ENCODE data around the gene SLA2.
"Not testable (repeated sequence)": the region's sequence is repeated elsewhere in the genome, so short reads cannot be mapped to it uniquely, and the experiment has no call there.

The SLA2 gene

DNA sequence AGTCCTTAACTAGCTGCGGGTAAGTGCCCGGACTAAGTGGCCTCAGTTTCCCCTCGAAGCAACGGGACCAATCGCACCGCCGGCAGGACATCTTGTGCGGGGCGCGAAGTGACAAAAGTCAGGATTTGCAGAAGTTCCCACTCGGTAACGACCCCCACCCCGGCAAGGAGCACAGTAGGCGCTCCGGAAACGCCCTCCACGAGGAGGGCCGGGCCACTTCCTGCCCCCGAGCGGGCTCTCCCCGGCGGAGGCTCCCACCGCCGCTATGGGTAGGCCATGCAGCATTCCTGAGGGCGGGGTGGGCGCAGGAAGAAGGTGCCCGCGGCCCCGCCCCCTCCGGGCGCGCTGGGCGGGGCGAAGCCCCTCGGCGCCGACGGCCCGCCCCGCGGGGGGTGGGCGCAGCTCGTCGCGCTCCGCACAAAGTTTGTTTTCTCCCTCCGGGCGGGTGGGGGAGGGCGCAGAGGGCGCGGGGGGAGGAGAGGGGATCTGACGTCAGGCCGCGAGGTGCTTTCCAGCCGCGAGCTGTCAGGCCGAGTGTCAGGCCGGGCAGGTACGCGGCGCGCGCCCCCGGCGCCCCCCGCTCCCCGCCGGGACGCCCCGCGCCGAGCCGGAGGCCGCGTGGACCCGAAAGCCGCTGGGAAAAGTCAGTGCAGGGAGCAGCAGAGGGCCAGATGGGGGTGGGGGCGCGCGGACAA lies 72.7 kb downstream of the SLA2 start, which contains the start of gene TGIF2:
Gene TGIF2 (plus strand): TSS at position 495 of the 695 bp plus-strand sequence. CDS start 5,178 bp downstream, outside the sequence.
- peak; percentile 82 for DNase-seq

DNA sequence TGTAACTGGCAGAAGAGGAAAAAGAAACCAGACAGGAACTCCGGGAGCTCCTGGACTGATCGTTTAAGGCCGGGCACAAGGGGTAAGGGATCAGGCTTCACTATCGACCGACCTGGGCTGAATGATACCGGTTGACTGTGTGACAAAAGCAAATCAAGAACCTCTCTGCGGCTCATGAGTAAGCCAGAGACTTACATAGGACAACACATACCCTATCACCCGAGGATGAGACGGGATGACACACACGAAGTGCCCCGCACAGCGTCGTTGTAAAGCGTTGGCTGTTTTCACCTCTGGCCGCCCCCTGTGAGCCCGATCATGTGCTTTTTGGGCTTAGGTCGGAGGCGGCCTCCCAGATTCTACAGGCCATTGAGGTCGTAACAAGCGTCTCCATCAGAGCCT lies 73.3 kb downstream of the SLA2 start:
- DNase-seq = no peak

DNA sequence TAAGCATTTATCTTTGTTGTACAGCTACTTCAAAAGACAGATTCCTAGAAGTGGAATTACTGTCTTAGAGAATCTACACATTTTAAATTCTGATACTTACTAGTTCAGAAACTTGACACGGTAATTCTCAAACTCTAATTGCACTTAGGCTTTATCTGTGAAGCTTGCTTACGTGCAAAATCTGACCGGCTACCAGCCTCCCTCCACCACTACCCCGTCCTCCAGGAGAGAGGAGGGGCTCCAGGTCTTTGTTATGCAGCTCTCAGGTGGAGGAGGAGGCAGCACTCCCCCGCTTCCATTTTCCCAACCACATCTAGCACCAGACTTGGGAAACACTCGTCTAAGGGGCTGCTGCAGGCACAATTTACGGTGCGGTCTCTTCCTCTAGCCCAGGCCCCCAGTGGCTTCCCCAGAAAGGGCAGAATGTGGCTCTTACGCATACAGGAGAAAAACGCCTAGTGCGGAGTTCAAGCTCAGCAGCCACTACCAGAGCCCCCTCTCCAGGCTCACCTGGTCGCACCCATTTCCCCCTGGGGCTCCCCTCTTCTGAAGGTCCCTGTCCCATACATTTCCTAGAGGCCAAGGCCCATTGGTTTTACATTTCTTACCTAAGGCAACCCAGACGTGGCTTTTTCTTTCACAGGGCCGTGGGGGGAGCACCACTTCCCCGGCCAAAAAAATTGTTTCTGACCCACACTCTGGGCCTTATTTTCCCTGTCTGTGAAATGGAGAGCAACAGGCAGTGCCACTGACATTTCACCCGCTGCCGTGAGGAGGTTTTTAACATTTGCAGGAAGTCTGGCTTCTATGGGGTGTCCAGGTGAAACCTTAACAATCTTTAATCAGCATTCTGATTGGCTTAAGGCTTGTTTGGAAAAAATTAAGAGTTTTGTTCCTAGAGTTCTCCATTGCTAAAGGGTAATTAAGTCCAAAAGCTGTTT lies 74.2 kb downstream of the SLA2 start:
- no peak for DNase-seq

DNA sequence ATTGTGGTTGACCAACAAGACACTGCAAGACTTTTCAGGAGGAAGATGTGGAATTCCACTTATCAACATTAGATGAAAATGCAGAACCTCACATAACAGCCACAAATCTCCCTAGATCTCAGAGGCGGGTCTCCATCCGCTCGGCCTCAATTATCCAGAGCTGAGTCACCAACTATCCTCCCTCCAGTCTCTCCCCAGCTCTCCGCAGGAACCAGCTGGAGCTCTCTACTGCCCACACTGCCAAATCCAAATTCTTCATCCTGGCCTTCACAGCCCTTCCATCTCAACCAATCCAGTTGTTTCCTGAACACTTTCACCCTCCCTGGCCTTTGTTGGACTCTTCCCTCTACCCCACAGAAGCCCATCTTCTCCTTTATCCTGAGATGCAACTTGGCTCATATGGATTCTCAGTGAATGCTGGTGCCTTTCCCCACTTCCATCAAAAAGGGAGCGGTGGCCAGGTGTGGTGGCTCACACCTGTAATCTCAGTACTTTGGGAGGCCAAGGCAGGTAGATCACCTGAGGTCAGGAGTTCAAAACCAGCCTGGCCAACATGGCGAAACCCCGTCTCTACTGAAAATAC lies 76.1 kb downstream of the SLA2 start:
- DNase-seq = peak; percentile 14

DNA sequence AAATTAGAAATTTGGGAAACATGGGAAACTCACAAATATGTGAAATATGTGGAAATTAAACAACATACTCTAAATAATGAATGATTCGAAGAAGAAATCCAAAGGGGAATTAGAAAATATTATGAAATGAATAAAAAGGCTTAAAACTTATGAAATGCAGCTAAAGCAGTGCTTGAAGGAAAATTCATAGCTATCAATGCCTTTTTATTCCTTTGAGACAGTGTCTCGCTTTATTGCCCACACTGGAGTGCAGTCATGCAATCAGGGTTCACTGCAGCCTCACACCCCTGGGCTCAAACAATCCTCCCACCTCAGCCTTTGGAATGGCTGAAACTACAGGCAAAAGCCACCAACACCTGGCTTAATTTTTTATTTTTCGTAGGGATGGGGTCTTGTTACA lies 80.5 kb downstream of the SLA2 start:
- DNase-seq = no peak

DNA sequence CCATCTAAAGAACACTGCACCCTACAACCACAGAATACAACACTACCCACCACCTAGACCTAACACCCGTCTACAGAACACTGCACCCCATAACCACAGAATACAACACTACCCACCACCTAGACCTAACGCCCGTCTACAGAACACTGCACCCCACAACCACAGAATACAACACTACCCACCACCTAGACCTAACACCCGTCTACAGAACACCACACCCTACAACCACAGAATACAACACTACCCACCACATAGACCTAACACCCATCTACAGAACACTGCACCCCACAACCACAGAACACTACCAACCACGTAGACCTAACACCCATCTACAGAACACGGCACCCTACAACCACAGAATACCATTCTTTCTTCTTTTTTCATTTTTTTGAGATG lies 81.3 kb downstream of the SLA2 start:
- not testable (repeated sequence) for DNase-seq

DNA sequence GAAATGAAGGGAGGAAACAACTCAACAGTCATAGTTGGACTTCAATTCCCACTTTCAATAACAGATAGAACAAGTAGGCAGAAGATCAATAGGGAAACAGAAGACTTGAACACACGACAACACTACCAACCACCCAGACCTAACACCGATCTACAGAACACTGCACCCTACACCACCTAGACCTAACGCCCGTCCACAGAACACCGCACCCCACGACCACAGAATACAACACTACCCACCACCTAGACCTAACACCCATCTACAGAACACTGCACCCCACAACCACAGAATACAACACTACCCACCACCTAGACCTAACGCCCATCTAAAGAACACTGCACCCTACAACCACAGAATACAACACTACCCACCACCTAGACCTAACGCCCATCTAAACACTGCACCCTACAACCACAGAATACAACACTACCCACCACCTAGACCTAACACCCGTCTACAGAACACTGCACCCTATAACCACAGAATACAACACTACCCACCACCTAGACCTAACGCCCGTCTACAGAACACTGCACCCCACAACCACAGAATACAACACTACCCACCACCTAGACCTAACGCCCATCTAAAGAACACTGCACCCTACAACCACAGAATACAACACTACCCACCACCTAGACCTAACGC lies 81.8 kb downstream of the SLA2 start:
- DNase-seq = not testable (repeated sequence)

DNA sequence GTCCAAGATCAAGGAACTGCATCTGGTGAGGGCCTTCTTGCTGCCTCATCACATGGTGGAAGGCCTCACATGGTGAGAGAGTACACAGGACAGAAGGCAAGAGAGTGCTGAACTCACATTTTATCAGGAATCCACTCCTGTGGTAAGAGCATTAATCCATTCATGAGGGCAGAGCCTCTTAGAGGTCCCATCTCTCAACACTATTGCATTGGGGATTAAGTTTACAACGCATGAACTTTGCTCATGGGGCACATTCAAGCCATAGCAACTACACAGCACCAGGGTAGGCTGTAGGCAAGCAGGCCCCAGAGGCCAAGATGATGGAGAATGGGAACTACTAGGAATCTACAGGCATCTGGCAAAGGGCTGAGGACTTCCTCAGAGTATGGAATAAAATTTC lies 82.6 kb downstream of the SLA2 start:
- no peak for DNase-seq

DNA sequence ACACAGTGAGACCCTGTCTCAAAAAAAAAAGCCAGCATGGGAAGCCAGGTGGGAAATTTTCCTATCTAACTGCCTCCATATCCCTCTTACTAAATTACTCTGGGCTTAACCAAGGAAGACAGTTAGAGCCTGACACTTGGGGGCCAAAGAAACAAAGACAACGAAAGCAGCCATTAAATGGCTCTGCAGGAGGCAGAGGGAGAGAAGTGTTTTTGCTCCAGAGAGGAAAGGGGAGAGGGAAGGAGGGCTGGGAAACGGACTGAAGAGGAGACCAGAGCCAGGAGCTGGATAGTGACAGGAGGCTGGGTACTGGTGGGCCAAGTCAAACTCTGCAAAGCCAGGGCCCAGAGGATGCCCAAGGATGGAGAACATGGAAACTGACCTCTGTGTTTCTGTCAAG lies 83.3 kb downstream of the SLA2 start:
- DNase-seq = no peak

Measured in T1000 (cell line).